HG02678 (cell line): ENCODE results near the gene CTXND1.

Experiments
- ATAC-seq: cut with Tn5 transposase; IDR thresholded peaks from one replicate; pipeline ENCODE4 v1.9.1; 2021; ENCODE audit warnings: mild to moderate bottlenecking, moderate library complexity; ENCODE audit not compliant: unreplicated experiment

CTXND1 gene

DNA sequence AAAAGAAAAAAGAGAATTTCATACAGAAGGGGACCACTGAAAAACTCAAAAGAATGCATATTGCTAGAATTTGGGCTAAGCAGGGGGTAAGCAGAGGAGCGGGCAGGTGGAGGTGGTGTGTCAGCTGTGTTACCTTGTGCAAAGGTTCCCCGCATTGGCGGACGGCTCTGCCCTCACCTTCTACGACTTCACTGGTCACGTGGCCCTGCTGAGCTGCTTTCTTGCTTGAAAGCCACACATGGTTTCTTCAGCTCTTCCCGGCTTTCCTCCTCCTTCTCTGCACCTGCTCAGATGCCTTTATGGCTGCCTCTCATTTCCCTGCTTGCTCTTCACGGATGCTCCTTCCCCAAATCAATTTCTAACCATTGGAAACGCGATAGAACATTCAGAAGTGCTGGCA is 68.7 kb downstream of the CTXND1 start:
- no peak for ATAC-seq

DNA sequence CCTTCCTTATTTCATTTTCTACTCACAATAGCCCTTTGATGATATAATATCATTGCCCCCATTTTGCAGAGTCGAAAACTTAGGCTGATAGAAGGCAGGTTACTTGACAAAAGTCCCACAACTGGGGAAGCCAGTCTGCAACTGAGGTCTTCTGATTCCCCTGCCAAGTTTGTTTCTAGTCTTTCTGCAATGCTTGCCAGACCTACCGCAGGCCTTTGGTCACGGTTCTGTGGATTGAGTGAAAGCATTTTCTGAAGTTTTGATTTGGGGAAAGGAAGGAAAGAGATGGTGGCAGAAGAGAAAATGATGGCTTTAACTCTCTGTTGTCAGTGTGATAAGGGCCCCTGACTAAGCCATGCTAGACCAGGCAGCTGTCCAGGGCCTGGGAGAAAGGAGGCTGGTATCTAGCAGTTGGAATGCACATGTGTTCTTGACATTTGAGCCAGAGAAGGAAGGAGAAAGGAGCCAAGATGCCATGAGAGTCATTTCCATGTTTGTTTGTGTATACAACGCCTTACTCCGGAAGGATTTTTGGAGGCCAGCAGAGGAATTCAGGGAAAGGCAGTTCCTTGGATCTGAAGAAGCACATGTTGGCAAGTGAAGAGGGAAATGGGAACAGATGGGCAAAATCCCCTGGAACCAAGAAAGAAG is 69.3 kb downstream of the CTXND1 start:
- no peak for ATAC-seq

DNA sequence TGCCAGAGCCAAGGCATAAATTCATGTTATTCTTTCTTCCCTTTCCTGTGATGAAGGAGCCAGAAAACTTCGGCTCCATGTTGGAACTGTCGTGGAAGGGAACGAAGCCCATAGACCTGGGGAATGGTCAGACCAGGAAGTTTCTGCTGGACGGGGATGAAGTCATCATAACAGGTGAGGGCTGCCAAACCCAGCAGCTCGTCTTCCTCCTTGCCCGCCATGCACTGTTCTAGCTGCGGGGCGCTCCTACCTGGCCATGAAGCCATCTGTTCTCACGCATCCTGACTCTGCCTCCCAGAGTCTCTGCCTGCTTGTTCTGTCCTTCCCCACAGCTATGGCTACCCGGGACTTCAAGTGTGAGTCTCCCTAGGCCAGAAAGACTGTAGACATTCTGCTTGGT is 71.0 kb downstream of the CTXND1 start:
- ATAC-seq: no peak

DNA sequence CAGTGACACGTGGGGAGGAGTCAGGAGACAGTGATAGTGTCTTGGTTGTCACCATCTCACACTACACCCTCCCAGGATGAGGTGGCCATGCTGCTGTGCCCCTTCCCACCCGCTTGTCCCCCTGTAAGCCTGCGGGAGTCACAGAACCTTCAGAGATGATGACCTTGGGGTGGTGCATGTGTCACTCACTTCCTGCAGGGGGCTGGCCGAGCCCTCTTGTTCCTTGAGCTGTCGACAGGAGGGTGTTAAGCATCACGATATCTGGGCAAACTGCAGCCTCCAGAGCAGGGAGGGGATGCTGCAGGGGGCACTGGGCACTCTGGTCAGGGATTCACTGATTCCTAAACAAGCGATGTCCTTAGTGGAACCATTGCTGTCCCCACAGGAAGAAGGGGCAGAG is 71.5 kb downstream of the CTXND1 start:
- no peak for ATAC-seq

DNA sequence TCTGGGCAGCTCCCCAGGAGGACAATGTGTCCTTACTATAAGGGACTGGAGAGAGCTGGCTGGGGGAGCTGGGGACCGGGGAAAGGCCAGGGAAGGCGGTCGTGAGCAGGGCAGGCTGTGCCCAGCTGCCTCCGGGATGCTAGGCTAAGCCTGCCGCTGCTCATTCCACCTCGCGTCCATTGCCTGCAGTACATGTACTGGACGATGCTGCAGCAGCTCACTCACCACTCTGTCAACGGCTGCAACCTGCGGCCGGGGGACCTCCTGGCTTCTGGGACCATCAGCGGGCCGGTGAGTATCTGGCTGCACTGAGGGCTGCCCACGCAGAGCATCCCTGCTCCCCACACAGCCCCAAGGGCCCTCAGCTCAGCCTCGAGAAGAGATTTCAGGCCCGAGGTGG is 72.1 kb downstream of the CTXND1 start:
- ATAC-seq: no peak

DNA sequence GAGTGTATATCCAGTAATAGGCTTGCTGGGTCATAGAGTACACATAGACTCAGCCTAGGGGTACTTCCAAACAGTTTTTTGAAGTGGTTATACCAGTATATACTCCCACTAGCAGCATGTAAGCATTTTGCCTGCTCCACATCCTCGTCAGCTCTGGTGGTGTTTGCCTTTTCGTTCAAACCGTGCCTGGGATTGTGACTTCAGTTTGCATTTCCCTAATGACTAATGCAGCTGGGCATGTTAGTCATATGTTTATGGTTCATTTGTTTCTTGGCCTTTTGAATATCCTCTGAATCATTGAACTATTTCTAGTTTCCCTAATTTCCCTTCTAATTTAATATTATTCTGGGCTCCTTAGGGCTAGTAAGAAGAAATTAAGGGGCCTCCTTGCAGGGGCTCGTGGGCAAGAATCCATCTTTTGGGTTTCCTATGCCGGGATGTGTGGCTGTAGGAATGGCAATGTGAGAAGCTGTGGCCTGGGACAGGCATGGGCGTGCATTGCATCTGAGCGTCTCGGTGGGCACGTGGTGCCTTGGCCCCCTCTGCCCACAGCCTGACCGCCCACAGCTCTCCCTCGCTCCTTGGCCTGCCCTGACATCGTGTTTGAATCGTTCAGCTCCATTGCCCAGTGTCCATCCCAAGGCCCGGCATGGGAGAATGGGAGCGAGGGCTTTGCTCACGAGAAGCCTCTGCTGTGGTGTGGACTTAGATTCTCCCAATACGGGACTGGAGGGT is 72.8 kb downstream of the CTXND1 start:
- no peak for ATAC-seq

DNA sequence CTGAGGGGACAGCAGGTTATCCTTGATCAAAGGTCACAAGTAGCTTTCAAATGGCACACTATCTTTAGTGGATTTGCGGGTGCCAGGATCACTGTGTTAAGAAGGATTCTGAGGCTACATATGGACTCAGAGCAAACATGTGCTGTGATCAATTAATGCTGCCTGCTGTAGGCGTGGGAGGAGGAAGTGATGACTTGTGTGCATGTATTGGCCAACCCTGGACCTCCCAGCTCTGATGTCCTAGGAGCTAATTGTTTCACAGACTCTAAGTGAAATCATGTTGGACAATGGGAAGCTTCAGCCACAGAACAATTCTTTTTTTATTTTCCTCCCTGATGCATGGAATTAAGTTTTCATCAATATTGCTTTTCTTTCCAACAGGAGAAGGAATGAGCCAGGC is 74.9 kb downstream of the CTXND1 start:
- no peak for ATAC-seq

DNA sequence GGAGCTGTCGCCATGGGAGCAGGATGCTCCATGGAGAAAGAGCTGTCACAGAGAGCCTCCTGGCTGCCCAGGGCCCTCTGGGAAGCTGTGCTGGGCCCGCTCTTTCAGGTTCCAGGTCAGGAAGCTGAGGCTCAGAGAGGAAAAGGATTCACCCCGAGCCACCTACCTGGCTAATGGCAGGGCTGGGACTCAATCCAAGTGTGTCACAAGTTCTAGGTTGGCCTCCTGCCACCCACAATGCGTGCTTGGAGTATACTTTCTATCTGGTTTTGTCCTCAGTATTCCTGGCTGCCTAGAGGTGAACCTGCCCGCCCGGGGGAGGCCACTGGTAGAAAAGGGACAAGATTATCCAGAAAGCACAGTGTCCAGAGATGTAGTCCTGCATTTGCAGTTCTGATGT is 75.6 kb downstream of the CTXND1 start:
- ATAC-seq: no peak

DNA sequence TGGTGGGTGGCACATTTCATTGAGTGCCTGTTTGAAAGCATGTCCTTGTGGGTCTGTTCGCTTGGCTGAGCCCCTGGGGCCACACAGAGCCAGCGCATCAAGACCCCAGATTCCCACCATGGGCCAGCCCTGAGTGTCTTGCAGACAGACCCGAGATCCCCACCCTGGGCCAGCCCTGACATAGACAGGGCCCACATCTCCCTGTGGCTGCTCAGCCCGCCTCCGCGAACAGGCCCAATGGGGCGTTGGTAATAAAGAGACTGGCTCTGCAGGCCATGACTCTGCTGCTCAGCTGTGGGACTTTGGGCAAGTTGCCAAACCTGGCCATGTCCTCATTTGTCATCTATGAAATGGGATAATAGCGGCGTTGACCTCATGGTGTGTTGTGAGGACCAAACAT is 76.6 kb downstream of the CTXND1 start:
- ATAC-seq: no peak

DNA sequence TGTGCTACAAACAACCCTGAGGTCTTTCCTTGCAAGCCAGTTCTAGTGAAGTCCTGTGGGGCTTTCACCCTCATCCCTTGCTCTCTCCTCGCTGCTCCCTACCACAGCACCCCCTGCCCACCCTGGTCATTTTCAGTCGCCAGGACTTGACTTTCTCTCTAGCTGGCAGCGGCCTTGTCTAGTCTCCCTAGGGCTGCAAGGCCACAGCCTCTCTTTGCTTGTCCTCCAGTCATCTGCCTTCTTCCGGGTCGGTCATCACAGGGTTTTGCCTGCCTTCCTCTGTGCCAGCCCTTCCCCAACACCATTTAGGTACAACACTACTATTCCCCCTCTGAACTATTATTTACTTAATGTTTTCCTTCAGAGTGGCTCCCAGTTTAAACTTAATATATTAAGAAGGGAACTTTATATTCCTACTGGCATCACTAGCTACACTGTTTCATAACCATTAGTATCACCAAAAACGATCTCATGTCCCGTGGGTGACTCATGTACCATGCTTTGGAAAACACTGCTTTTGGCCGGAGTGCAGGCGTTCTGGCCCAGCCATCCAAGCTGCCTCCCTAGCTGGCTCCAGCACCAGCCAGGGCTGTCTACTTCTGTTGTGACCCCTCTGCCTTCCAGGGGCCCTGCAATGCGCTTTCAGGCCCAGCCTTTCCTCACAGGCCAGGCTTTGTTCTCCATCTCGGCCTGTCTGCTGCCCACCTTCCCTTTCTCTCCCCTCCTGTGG is 77.8 kb downstream of the CTXND1 start:
- no peak for ATAC-seq

DNA sequence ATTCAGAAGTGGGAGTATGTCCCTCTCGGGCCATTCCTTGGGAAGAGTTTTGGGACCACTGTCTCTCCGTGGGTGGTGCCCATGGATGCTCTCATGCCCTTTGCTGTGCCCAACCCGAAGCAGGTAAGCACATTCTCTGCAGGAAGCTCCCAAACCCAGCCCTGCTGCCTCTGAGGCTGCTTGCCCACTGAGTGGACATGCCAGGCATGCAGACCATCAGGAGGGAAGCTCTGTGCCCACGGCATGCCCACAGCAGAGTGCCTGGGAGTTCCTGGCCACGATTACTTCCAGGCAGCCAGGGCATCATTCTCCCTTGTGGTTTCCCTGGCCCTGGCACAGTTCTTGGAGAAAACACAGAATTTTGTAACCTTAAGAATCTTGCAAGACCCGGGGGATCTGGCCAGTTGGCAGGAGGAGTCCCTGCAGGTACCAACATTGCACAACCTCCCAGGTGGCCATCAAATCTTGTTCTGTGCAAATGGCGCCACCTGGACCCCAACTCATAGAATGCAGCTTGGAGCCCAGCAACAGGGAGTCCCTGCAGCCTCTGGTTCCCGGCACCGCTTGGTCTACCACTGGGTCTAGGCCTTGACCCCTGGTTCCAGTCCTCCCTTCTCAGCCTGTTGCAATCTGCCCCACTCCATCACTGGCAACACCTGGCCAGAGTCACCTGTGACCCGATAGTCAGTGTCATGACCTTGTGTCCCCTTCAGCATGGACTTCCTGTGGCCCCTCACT is 78.8 kb downstream of the CTXND1 start:
- peak; percentile 64 for ATAC-seq

DNA sequence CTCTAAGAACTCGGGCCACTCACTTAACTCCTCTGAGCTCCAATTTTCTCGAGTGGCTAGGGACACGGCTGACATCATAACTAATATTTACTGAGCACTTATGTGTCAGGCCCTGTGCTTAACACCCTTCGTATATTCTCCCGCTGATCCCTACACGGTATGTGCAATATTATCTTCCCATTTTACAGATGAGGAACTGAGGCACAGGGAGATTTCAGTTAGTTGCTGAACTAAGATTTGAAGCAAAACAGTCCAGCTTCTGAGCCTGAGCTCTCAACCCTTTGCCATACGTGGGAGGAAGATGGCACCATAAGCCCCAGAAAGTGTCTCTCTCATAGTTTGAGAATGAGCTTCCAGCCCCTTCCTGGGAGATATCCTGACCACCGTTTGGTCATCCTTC is 79.6 kb downstream of the CTXND1 start:
- ATAC-seq: no peak

DNA sequence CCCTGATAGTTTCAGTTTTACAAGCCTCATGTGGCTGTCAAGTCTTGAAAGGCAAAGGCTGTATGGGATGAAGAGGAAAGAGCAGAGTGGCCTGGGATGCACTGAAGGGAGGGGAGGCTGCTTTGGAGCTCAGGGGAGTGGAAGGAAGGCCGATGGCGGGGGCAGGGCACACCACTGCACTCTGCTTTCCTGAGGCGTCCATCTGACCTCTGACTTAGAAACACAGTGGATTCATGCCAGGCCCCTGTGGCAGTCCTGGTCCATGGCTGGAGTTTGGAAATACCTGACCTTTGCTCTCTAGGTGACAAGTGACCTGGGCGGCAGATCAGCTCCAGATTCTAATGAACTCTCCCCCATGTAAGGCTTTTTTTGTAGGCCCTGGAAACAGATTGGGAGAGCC is 80.2 kb downstream of the CTXND1 start:
- no peak for ATAC-seq

DNA sequence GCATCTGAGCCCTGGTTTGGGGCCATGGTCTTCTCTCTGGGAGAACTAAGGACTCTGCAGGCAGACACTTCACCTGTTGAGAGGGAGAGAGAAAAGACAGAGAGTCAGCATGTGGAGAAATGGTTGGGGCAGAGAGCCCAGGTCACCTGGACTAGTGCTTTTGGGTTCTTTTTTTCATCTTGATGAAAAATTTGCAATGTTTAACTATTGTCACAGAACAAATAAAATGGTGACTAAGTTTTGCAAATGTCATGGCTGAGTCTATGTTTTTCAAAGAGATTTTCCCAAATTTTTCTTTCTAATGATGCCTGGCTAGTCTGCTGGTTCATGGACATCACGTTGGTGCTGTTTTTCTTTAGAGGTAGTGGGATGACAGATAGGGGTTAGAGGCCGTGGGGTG is 81.4 kb downstream of the CTXND1 start:
- ATAC-seq: no peak

DNA sequence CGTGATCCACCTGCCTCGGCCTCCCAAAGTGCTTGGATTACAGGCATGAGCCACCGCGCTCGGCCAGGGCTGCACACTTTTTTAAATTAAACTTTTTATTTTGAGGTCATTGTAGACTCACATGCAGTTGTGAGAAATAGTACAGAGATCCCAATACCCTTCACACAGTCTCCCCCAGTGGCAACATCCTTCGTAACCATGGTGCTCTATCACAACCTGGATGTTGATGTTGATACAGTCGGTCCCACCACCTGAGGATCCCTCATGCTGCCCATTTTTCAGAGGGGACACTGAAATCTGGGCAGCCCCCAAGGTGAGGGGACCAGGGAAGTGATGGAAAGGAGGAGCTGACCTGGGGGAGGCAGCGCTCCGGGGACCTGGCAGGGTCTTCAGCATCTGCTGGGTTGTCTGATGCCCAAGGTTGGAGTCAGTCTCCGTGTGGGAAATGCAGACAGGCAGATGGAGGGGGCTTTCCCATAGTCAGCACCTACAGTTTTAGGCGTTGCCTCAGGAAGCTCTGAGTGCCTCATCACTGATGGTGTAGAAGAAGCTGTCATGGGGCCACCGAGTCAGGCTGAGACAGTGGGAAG is 82.2 kb downstream of the CTXND1 start:
- ATAC-seq: no peak

DNA sequence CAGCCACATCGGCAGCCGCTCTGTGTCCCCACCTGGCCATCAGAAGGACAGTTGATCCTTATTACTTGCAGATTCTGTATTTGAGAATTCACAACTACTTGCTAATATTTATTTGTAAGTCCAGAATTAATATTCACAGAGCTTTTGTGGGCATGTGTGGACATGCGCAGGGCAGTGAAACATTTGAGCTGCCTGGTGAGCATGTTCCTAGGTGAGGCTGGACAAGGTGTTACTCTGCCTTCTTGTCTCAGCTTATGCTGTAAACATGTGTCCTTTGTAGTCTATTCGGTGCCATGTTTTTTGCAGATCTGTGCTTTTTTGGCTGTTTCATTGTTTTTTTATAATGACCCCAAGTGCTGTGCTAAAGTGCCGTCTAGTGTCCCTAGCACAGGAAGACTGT is 83.6 kb downstream of the CTXND1 start:
- no peak for ATAC-seq

DNA sequence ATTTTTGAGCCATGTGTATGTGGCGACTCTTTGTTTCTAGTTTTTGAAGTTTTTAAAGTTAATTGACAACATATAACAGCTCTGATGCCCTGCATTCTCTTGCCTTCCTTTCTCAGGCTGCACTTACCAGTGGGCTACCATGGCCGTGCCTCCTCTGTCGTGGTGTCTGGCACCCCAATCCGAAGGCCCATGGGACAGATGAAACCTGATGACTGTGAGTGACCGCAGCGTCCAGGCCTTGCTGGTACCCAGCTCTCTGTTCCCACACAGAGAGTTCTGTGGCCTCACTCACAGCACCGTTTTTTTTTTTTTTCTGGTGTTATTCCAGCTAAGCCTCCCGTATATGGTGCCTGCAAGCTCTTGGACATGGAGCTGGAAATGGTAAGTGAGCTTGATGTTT is 84.1 kb downstream of the CTXND1 start:
- no peak for ATAC-seq

DNA sequence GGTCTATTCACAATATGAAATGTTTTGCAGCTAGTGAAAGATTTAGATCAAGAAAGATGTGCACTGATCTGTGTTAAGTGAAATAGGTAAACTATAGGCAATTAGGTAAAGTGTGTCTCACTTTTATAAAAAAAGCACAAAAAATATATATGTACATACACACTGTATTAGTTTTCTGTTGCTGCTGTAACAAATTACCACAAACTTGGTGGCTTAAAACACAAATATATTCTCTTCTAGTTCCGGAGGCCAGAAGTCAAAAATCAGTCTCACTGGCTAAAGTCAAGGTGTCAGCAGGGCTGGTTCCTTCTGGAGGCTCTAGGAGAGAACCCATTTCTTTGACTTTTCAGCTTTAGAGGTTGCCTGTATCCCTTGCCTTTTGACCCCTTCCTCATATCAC is 88.1 kb downstream of the CTXND1 start:
- no peak for ATAC-seq

DNA sequence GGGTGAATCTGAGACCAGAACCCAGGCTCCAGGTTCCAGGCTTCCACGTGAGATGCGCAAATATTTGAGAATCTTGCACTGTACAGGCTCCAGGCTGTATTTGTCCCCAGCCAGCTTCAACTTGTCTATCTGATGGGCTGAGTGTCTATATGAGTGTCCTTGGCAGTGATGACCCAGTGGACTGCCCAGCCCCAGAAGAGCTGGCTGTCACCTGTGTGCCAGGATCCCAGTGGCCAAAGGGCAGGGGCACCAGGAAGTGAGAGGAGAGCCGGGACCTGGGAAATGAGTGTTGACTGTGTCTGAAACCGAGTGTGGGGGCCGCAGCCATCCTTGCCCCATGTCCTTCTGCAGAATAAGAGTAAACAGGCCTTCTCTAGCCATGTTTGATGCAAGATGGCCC is 88.8 kb downstream of the CTXND1 start:
- ATAC-seq: no peak

DNA sequence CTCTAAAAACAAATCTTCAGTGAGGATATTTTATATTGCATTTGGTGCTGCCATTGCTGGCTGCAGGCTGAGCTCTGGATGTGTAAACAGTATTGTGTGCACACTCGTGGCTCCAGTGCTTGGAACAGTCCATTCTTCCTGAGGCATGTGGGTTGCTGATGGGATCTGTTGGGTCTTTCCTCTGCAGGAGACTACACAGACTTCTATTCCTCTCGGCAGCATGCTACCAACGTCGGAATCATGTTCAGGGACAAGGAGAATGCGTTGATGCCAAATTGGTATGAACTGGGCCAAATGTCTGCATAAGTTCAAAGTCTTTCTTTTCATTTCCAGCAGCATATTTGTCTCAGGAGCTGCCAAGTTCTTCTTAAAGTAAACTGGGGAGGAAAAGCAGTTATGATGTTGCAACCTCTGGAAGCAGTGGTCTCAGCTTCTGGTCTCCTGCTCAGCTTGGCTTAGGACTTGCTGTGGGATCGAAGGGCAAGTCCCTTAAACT is 89.9 kb downstream of the CTXND1 start:
- no peak for ATAC-seq

DNA sequence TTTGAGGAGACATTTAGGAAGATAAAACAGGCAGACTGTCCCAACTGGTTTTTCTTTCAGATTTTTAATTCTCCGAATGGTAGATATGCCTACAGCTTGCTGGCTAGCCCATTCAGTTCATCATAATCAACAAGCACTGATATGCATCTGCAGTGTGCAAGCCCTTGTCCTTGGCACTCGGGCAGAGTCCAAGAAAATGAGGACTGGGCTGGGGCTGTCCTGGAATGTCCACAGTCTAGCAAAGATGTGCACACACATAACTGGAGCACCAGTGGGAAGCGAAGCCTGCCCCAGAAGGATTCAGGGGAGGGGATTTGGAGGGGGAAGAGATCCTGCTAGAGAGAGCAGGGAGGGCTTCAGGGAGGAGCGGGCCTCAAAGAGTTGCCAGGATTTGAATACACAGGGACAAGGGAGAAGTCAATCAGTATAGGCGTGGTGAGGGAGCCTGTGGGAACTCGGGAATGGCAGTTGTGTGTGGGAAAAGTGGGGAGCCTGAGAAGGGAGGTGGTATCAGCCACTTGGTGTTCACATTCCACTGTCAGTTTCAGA is 90.5 kb downstream of the CTXND1 start:
- no peak for ATAC-seq
